DMS53 (cell line): ENCODE results near the gene SPC25.
"Not testable (repeated sequence)": the region's sequence is repeated elsewhere in the genome, so short reads cannot be mapped to it uniquely, and the experiment has no call there.

Experiments used
- DNase-seq: peaks from one replicate; lab custom pipeline; 2025; lab: John Stamatoyannopoulos, UW

Gene SPC25

GRCh38 chr2:168901003-168901402 lies 10.8 kb upstream of the SPC25 start, which contains the start of gene G6PC2:
Gene G6PC2, plus strand, starts transcription at chr2:168901291. Its CDS starts 41 bp downstream, at chr2:168901332.
- DNase-seq = no peak

- DNase-seq = peak; percentile 15
These were observed 7.2 kb upstream of the SPC25 start for GRCh38 chr2:168897449-168897848.

- DNase-seq = no peak
These were observed 6.6 kb upstream of the SPC25 start for GRCh38 chr2:168896783-168897182.

GRCh38 chr2:168895771-168896170 lies 5.5 kb upstream of the SPC25 start:
- DNase-seq = no peak

GRCh38 chr2:168894720-168895119 lies 4.5 kb upstream of the SPC25 start:
- no peak for DNase-seq

- DNase-seq = no peak
These were observed 3.9 kb upstream of the SPC25 start for GRCh38 chr2:168894101-168894500.

- DNase-seq = no peak
These were observed 2.1 kb upstream of the SPC25 start for GRCh38 chr2:168892327-168892726.

- peak; percentile 37 for DNase-seq
These were observed 610 bp downstream of the SPC25 start for GRCh38 chr2:168889635-168890005.

GRCh38 chr2:168884975-168885374 lies 5.3 kb downstream of the SPC25 start:
- no peak for DNase-seq

GRCh38 chr2:168882163-168882562 lies 8.1 kb downstream of the SPC25 start:
- not testable (repeated sequence) for DNase-seq

- DNase-seq = no peak
These were observed 15.7 kb downstream of the SPC25 start for GRCh38 chr2:168874368-168875054.

GRCh38 chr2:168870824-168871223 lies 19.4 kb downstream of the SPC25 start:
- DNase-seq = not testable (repeated sequence)

GRCh38 chr2:168870369-168870768 lies 19.9 kb downstream of the SPC25 start:
- not testable (repeated sequence) for DNase-seq

- not testable (repeated sequence) for DNase-seq
These were observed 23.1 kb downstream of the SPC25 start for GRCh38 chr2:168867164-168867563.

- DNase-seq = no peak
These were observed 32.1 kb downstream of the SPC25 start for GRCh38 chr2:168858146-168858545.

GRCh38 chr2:168855601-168856000 lies 34.6 kb downstream of the SPC25 start:
- no peak for DNase-seq

GRCh38 chr2:168854651-168855050 lies 35.6 kb downstream of the SPC25 start:
- no peak for DNase-seq

- no peak for DNase-seq
These were observed 36.8 kb downstream of the SPC25 start for GRCh38 chr2:168853471-168853870.

GRCh38 chr2:168852481-168852880 lies 37.7 kb downstream of the SPC25 start:
- DNase-seq = no peak

- peak; percentile 41 for DNase-seq
These were observed 38.4 kb downstream of the SPC25 start for GRCh38 chr2:168851674-168852320.

- no peak for DNase-seq
These were observed 39.4 kb downstream of the SPC25 start for GRCh38 chr2:168850846-168851245.

GRCh38 chr2:168849610-168850009 lies 40.6 kb downstream of the SPC25 start:
- DNase-seq = peak; percentile 56

- DNase-seq = no peak
These were observed 42.0 kb downstream of the SPC25 start for GRCh38 chr2:168848225-168848624.

GRCh38 chr2:168843253-168843652 lies 47.0 kb downstream of the SPC25 start:
- no peak for DNase-seq
